SJCRH30 (cell line): ENCODE measurements around the gene CCND2. TPM values are rescaled to one million over a fixed set of nuclear protein-coding genes. Genes with fewer than 3 reads are reported as not detected.
"Not testable (repeated sequence)": the region's sequence is repeated elsewhere in the genome, so short reads cannot be mapped to it uniquely, and the experiment has no call there.

Source experiments
- DNase-seq, 2 experiments: peaks; one replicate each; pipeline ENCODE4 v3.0.0-alpha.2; 2015 to 2020
- H3K27ac ChIP-seq: fragments of 250-450 bp; sonication (Bioruptor Pico); 2 replicates; pipeline ENCODE4 v1.5.1; 2020; ENCODE audit warnings: mild to moderate bottlenecking, moderate library complexity
- H3K27me3 ChIP-seq: fragments of 250-450 bp; sonication (Bioruptor Pico); 2 replicates; pipeline ENCODE4 v1.5.1; 2020; ENCODE audit warnings: mild to moderate bottlenecking, moderate library complexity
- H3K36me3 ChIP-seq: fragments of 250-450 bp; sonication (Bioruptor Pico); 2 replicates; pipeline ENCODE4 v1.5.1; 2020; ENCODE audit warnings: mild to moderate bottlenecking, moderate library complexity
- H3K4me1 ChIP-seq: fragments of 250-450 bp; sonication (Bioruptor Pico); 2 replicates; pipeline ENCODE4 v1.5.1; 2020; ENCODE audit warnings: mild to moderate bottlenecking, moderate library complexity
- H3K4me3 ChIP-seq: fragments of 250-450 bp; sonication (Bioruptor Pico); 2 replicates; pipeline ENCODE4 v1.5.1; 2020; ENCODE audit warnings: mild to moderate bottlenecking, moderate library complexity
- H3K9me3 ChIP-seq: fragments of 250-450 bp; sonication (Bioruptor Pico); replicated peaks from 2 replicates; pipeline ENCODE4 v1.5.1; 2020; ENCODE audit warnings: mild to moderate bottlenecking, moderate library complexity
- total RNA-seq: library from RNA; depleted of rRNA; stranded (reverse); fragments of >200 nt; shearing (Covaris generic); gene quantifications from 2 replicates; pipeline ENCODE4 v1.2.3, GENCODE V29; 2014; rRNA removed

Gene CCND2
- 968 and 987 TPM in 2 replicates for total RNA-seq

GRCh38 chr12:4273652-4274395, at the start of gene CCND2:
Gene CCND2, plus strand, starts transcription at chr12:4273762. Its CDS starts 279 bp downstream, at chr12:4274041.
- peaks cover 49% of the 10 kb centered on the region for H3K36me3 ChIP-seq
- H3K27me3 ChIP-seq, result no peaks in the 10 kb centered on the region
- H3K9me3 ChIP-seq, result no peaks in the 10 kb centered on the region
- peak within 1 kb of the TSS; percentile 89 for H3K27ac ChIP-seq
- peaks cover 13% of the 10 kb centered on the region for H3K4me1 ChIP-seq
- peak within 1 kb of the TSS; percentile 93 for H3K4me3 ChIP-seq
- DNase-seq, result peak; percentile 98

GRCh38 chr12:4224206-4224889, 49.2 kb upstream of the CCND2 start:
- H3K9me3 ChIP-seq, result no peaks in the 10 kb centered on the region; the same call in 1 of the 2 replicates
- DNase-seq, result no peak
- peaks cover 6% of the 10 kb centered on the region; the same call in 1 of the 2 replicates for H3K4me1 ChIP-seq
- H3K27me3 ChIP-seq, result no peaks in the 10 kb centered on the region
- H3K27ac ChIP-seq, result no peak overlapping the region
- no peaks in the 10 kb centered on the region for H3K36me3 ChIP-seq
- no peak overlapping the region for H3K4me3 ChIP-seq

- DNase-seq, result no peak
- Histone ChIP-seq H3K9me3 (no peaks in the 10 kb centered on the region; the same call in 1 of the 2 replicates), H3K27me3 (no peaks in the 10 kb centered on the region), H3K4me1 (peaks cover 6% of the 10 kb centered on the region; the same call in 1 of the 2 replicates), H3K27ac (no peak overlapping the region), H3K4me3 (no peak overlapping the region), H3K36me3 (no peaks in the 10 kb centered on the region)
Measured at GRCh38 chr12:4225571-4225970, 48.0 kb upstream of the CCND2 start.

- no peak overlapping the region for H3K4me3 ChIP-seq
- no peak overlapping the region for H3K27ac ChIP-seq
- no peaks in the 10 kb centered on the region for H3K36me3 ChIP-seq
- no peaks in the 10 kb centered on the region for H3K27me3 ChIP-seq
- H3K9me3 ChIP-seq, result no peaks in the 10 kb centered on the region; the same call in 1 of the 2 replicates
- no peaks in the 10 kb centered on the region; the same call in 1 of the 2 replicates for H3K4me1 ChIP-seq
- DNase-seq, result no peak
Measured at GRCh38 chr12:4227046-4227445, 46.5 kb upstream of the CCND2 start.

- Histone ChIP-seq H3K4me1 (no peaks in the 10 kb centered on the region; the same call in 1 of the 2 replicates), H3K27ac (no peak overlapping the region), H3K36me3 (no peaks in the 10 kb centered on the region), H3K9me3 (no peaks in the 10 kb centered on the region), H3K27me3 (no peaks in the 10 kb centered on the region; the same call in 1 of the 2 replicates), H3K4me3 (no peak overlapping the region)
- no peak for DNase-seq
Measured at GRCh38 chr12:4228122-4228580, 45.4 kb upstream of the CCND2 start.

- H3K27me3 ChIP-seq, result no peaks in the 10 kb centered on the region; the same call in 1 of the 2 replicates
- H3K9me3 ChIP-seq, result peaks cover 3% of the 10 kb centered on the region
- no peaks in the 10 kb centered on the region for H3K36me3 ChIP-seq
- H3K27ac ChIP-seq, result no peak overlapping the region
- no peaks in the 10 kb centered on the region; the same call in 1 of the 2 replicates for H3K4me1 ChIP-seq
- no peak overlapping the region for H3K4me3 ChIP-seq
- DNase-seq, result no peak
Measured at GRCh38 chr12:4230526-4230925, 43.0 kb upstream of the CCND2 start.

- Histone ChIP-seq H3K36me3 (no peaks in the 10 kb centered on the region), H3K27ac (no peak overlapping the region), H3K27me3 (no peaks in the 10 kb centered on the region), H3K9me3 (peaks cover 12% of the 10 kb centered on the region), H3K4me3 (no peak overlapping the region), H3K4me1 (peaks cover 4% of the 10 kb centered on the region)
- no peak for DNase-seq
Measured at GRCh38 chr12:4238577-4238976, 35.0 kb upstream of the CCND2 start.

GRCh38 chr12:4239746-4240145, 33.8 kb upstream of the CCND2 start:
- H3K27ac ChIP-seq, result no peak overlapping the region
- peaks cover 12% of the 10 kb centered on the region for H3K9me3 ChIP-seq
- no peaks in the 10 kb centered on the region for H3K36me3 ChIP-seq
- H3K4me1 ChIP-seq, result peaks cover 12% of the 10 kb centered on the region
- no peak overlapping the region for H3K4me3 ChIP-seq
- H3K27me3 ChIP-seq, result no peaks in the 10 kb centered on the region
- DNase-seq, result no peak

GRCh38 chr12:4240161-4240783, 33.3 kb upstream of the CCND2 start:
- Histone ChIP-seq H3K9me3 (peaks cover 11% of the 10 kb centered on the region), H3K36me3 (no peaks in the 10 kb centered on the region), H3K27me3 (no peaks in the 10 kb centered on the region), H3K4me3 (no peak overlapping the region), H3K4me1 (peaks cover 17% of the 10 kb centered on the region), H3K27ac (no peak overlapping the region)
- no peak for DNase-seq

- no peak for DNase-seq
- Histone ChIP-seq H3K27ac (no peak overlapping the region), H3K36me3 (no peaks in the 10 kb centered on the region), H3K27me3 (no peaks in the 10 kb centered on the region), H3K4me1 (peaks cover 24% of the 10 kb centered on the region), H3K9me3 (peaks cover 8% of the 10 kb centered on the region; the same call in 1 of the 2 replicates), H3K4me3 (no peak overlapping the region)
Measured at GRCh38 chr12:4240981-4241380, 32.6 kb upstream of the CCND2 start.

GRCh38 chr12:4241592-4241991, 32.0 kb upstream of the CCND2 start:
- Histone ChIP-seq H3K4me1 (peaks cover 28% of the 10 kb centered on the region), H3K4me3 (no peak overlapping the region), H3K27me3 (no peaks in the 10 kb centered on the region), H3K27ac (no peak overlapping the region), H3K36me3 (no peaks in the 10 kb centered on the region), H3K9me3 (peaks cover 8% of the 10 kb centered on the region; the same call in 1 of the 2 replicates)
- DNase-seq, result no peak

GRCh38 chr12:4242595-4242994, 31.0 kb upstream of the CCND2 start:
- H3K9me3 ChIP-seq, result peaks cover 3% of the 10 kb centered on the region; the same call in 1 of the 2 replicates
- H3K4me1 ChIP-seq, result peaks cover 35% of the 10 kb centered on the region
- DNase-seq, result no peak
- H3K4me3 ChIP-seq, result no peak overlapping the region
- no peaks in the 10 kb centered on the region for H3K27me3 ChIP-seq
- no peaks in the 10 kb centered on the region for H3K36me3 ChIP-seq
- H3K27ac ChIP-seq, result no peak overlapping the region

GRCh38 chr12:4243091-4243490, 30.5 kb upstream of the CCND2 start:
- peaks cover 3% of the 10 kb centered on the region; the same call in 1 of the 2 replicates for H3K9me3 ChIP-seq
- no peak overlapping the region for H3K4me3 ChIP-seq
- no peak overlapping the region for H3K27ac ChIP-seq
- no peaks in the 10 kb centered on the region for H3K27me3 ChIP-seq
- H3K4me1 ChIP-seq, result peaks cover 40% of the 10 kb centered on the region
- DNase-seq, result peak in 1 of 2 experiments; percentile 34
- no peaks in the 10 kb centered on the region for H3K36me3 ChIP-seq

- not testable (repeated sequence) for DNase-seq, H3K36me3 ChIP-seq, H3K4me3 ChIP-seq, H3K27ac ChIP-seq, H3K27me3 ChIP-seq, H3K9me3 ChIP-seq
- H3K4me1 ChIP-seq, result peaks cover 43% of the 10 kb centered on the region
Measured at GRCh38 chr12:4243491-4244100, 30.0 kb upstream of the CCND2 start.
